Upper lobe of left lung (tissue), 4 donors: ENCODE results near the gene STMP1.

Source experiments
- EP300 ChIP-seq, 4 donors: sonication (generic); formaldehyde crosslinking; IDR thresholded peaks; one replicate each; pipeline ENCODE4 v1.5.1; 2017; ENCODE audit warnings: antibody characterized with exemption in 4 of 4, control low read depth in 2 of 4
- TF ChIP-seq, protein P1 (sequence below), 6 experiments: fragments of 450-650 bp in 4 of 6; fragments of 200-600 bp in 2 of 6; sonication (generic) in 2 of 6; IDR thresholded peaks; one replicate each; pipeline ENCODE4 v1.5.1; 2016 to 2019; ENCODE audit warnings: antibody characterized with exemption in 6 of 6

- TF ChIP-seq, protein P1, sequence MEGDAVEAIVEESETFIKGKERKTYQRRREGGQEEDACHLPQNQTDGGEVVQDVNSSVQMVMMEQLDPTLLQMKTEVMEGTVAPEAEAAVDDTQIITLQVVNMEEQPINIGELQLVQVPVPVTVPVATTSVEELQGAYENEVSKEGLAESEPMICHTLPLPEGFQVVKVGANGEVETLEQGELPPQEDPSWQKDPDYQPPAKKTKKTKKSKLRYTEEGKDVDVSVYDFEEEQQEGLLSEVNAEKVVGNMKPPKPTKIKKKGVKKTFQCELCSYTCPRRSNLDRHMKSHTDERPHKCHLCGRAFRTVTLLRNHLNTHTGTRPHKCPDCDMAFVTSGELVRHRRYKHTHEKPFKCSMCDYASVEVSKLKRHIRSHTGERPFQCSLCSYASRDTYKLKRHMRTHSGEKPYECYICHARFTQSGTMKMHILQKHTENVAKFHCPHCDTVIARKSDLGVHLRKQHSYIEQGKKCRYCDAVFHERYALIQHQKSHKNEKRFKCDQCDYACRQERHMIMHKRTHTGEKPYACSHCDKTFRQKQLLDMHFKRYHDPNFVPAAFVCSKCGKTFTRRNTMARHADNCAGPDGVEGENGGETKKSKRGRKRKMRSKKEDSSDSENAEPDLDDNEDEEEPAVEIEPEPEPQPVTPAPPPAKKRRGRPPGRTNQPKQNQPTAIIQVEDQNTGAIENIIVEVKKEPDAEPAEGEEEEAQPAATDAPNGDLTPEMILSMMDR (IDR thresholded peaks at IDR 0.05): no peak
- no peak for TF ChIP-seq EP300 (IDR thresholded peaks at IDR 0.05)
These were observed 45.7 kb downstream of the STMP1 start for GRCh38 chr7:135708041-135708440.
